Gastrocnemius medialis (tissue), 4 donors: ENCODE results near the gene RPL39L.

Experiments
- POLR2A ChIP-seq, 2 donors: fragments of 450-650 bp; IDR thresholded peaks; one replicate each; pipeline ENCODE4 v1.6.1; 2017; ENCODE audit warnings: antibody characterized with exemption in 2 of 2, mild to moderate bottlenecking in 2 of 2, moderate library complexity in 2 of 2
- TF ChIP-seq, protein P1 (sequence below), 5 experiments: fragments of 450-650 bp in 3 of 5; fragments of 200-600 bp in 2 of 5; sonication (generic) in 2 of 5; IDR thresholded peaks in 4 of 5; conservative IDR thresholded peaks in 1 of 5; 1 replicate in 4 of 5; 2 replicates in 1 of 5; pipeline ENCODE4 v1.5.1; 2016 to 2019; ENCODE audit warnings: antibody characterized with exemption in 5 of 5, mild to moderate bottlenecking in 3 of 5, moderate library complexity in 3 of 5

DNA sequence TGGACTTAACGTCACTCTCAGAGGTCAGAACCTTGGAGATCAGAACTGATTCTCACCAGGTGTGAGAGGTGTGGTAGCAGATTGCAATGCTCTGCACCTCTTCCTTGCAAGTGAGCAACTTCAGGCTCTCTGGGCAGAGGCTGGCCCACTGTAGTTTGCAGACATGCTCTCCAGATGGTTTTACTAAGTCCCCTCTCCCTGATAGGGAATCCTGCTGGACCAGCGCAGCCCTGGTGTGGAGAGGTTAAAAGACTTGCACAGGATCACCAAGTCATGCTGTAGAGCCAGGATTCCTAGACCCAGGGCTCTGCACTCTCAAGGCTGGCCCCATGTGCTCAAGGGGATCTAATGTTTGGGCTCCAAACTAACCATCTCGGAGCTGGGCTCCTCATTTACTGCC lies 62.2 kb downstream of the RPL39L start:
- TF ChIP-seq, protein P1, sequence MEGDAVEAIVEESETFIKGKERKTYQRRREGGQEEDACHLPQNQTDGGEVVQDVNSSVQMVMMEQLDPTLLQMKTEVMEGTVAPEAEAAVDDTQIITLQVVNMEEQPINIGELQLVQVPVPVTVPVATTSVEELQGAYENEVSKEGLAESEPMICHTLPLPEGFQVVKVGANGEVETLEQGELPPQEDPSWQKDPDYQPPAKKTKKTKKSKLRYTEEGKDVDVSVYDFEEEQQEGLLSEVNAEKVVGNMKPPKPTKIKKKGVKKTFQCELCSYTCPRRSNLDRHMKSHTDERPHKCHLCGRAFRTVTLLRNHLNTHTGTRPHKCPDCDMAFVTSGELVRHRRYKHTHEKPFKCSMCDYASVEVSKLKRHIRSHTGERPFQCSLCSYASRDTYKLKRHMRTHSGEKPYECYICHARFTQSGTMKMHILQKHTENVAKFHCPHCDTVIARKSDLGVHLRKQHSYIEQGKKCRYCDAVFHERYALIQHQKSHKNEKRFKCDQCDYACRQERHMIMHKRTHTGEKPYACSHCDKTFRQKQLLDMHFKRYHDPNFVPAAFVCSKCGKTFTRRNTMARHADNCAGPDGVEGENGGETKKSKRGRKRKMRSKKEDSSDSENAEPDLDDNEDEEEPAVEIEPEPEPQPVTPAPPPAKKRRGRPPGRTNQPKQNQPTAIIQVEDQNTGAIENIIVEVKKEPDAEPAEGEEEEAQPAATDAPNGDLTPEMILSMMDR (IDR thresholded peaks at IDR 0.05 in 4 of 5, conservative IDR thresholded peaks at IDR 0.05 in 1 of 5), result no peak
- TF ChIP-seq POLR2A (IDR thresholded peaks at IDR 0.05), result no peak
